OCI-LY7 (cell line): ENCODE data around the gene CNKSR2.

Experiments used
- CTCF ChIP-seq: fragments of 200-600 bp; sonication (generic); conservative IDR thresholded peaks from 2 replicates; pipeline ENCODE4 v1.5.1; 2014; ENCODE audit warnings: mild to moderate bottlenecking, antibody characterized with exemption, low read length, moderate library complexity, mixed read lengths
- EZH2phosphoT487 ChIP-seq: fragments of 200-600 bp; sonication (generic); IDR thresholded peaks from 2 replicates; pipeline ENCODE4 v1.6.1; 2018; ENCODE audit warnings: low read depth, borderline replicate concordance, mild to moderate bottlenecking, mixed run types, antibody characterized with exemption, low read length, moderate library complexity, mixed read lengths

- TF ChIP-seq CTCF (no peak), EZH2phosphoT487 (no peak)
Observed at GRCh38 chrX:21616386-21616785, 242.2 kb downstream of the CNKSR2 start.
